ENCODE data around the gene KCNIP4. TPM values are rescaled to one million over a fixed set of nuclear protein-coding genes. Genes with fewer than 3 reads are reported as not detected.

KCNIP4 gene
- total RNA-seq, 2 experiments from 2014 or later = not detected

DNA sequence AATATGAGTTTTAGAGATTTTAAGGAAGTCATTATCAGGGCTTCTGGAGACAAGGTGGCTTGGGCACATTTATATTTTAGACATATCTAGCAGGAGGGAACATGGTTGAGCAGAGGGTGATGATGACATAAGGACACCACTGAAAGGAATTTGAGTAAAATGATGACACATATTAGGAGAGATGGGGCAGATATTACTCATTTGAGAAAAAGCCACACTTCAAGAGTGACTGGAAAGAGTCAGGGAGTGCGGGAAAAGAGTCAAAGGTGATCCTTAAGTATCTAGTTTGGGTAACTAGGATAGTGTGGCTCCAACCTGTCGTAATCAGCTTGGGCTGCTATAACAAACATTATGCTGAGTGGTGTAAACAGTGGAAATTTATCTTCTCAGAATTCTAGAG is 870.6 kb downstream of the KCNIP4 start:
- no peak overlapping the region for H3K4me3 Mint-ChIP-seq
- CTCF ChIA-PET = no interaction called here

DNA sequence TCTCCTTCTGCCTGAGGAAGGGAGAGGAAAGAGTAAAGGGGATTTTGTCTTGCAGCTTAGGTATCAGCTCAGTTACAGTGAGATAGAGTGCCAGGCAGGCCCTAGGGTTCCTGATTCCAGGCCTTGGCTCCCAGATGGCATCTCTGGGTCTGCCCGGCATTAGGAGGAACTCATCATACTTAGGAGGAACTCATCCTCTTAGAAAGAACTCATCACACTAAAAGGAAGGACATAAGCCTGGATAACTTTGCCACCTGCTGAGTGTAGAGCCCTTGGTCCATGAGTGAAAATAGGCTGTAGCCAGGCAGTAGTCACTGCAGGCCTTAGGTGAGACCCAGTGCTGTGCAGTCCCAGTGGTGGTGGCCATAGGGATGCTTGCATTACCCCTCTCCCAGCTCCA is 881.2 kb downstream of the KCNIP4 start:
- CTCF ChIA-PET = no interaction called here
- Mint-ChIP-seq H3K27ac (no peak overlapping the region), H3K4me3 (no peak overlapping the region), H3K4me1 (ENCODE audit: low read depth) (no peaks in the 10 kb centered on the region), H3K9me3 (no peaks in the 10 kb centered on the region), H3K27me3 (ENCODE audit: low read depth) (no peaks in the 10 kb centered on the region), H3K36me3 (ENCODE audit: low read depth) (no peaks in the 10 kb centered on the region)
- DNase-seq = no peak
- intact Hi-C loops (cut with micrococcal nuclease) = no loop called here

More for the DNA sequence above, 870.6 kb downstream of the KCNIP4 start:
- Mint-ChIP-seq H3K4me1 (ENCODE audit: low read depth) (no peaks in the 10 kb centered on the region), H3K27ac (no peak overlapping the region), H3K36me3 (ENCODE audit: low read depth) (no peaks in the 10 kb centered on the region), H3K9me3 (peaks cover 14% of the 10 kb centered on the region), H3K27me3 (ENCODE audit: low read depth) (no peaks in the 10 kb centered on the region)
- intact Hi-C loops (cut with micrococcal nuclease) = no loop called here
- no peak for DNase-seq

DNA sequence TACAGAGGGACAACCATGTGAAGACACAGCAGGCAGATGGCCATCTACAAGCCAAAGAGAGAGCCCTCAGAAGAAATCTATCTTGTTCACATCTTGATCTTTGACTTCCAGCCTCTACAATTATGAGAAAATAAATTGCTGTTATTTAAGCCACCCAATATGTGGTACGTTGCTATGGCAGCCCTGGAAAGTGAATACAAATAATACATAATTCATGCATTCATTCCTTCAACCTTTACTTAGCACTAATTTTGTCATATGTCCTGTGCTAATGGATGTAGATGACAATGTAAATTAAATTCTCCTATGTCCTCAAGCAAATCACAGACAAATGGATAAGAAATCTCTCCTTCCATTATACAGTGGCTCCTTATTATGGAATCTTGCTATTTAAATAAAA is 886.7 kb downstream of the KCNIP4 start:
- Mint-ChIP-seq H3K27me3 (ENCODE audit: low read depth) (no peaks in the 10 kb centered on the region), H3K27ac (no peak overlapping the region), H3K9me3 (peaks cover 8% of the 10 kb centered on the region), H3K4me1 (ENCODE audit: low read depth) (no peaks in the 10 kb centered on the region), H3K36me3 (ENCODE audit: low read depth) (no peaks in the 10 kb centered on the region), H3K4me3 (no peak overlapping the region)
- intact Hi-C loops (cut with micrococcal nuclease) = no loop called here
- CTCF ChIA-PET = no interaction called here
- no peak for DNase-seq

DNA sequence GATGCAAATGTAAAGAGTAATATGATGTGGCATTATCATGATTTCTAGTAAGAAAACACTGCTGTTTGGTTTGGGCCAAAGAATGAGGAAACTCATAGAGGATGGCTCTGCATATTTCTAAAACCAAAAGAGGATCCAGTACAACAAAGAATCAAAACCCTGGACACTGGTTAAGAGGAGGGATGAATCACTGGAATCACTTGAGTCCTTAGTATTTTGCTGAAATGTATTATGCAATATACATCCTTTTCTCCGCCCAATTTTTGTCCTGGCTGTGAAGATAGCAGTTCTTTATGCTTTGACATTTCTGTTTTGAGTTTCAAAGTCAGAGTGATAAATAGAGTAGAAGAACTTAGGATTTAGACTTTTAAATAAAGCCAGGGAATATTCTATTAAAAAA is 902.4 kb downstream of the KCNIP4 start:
- H3K36me3 Mint-ChIP-seq (ENCODE audit: low read depth) = no peaks in the 10 kb centered on the region
- H3K4me3 Mint-ChIP-seq = no peak overlapping the region
- H3K4me1 Mint-ChIP-seq (ENCODE audit: low read depth) = no peaks in the 10 kb centered on the region
- DNase-seq = no peak
- H3K27ac Mint-ChIP-seq = no peak overlapping the region
- CTCF ChIA-PET = no interaction called here
- peaks cover 5% of the 10 kb centered on the region for H3K9me3 Mint-ChIP-seq
- H3K27me3 Mint-ChIP-seq (ENCODE audit: low read depth) = no peaks in the 10 kb centered on the region
- intact Hi-C loops (cut with micrococcal nuclease) = no loop called here

DNA sequence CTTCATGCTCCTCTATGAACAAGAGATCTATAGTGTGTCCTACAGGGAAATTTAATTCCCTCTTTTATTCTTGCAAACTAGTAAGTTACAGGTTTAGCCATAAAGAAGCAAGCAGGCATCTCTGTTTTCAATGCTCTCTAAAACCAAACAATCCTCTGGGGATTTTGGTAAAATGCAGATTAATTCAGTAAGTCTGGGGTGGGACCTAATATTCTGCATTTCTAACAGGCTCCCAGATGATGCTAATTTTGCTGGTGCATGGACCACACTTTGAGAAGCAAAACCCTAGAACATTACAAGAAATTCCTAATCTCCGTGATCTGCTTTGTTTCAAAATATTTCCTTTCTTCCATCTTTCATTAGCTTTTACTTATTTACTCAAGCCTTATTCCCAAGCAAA is 903.5 kb downstream of the KCNIP4 start:
- Mint-ChIP-seq H3K4me3 (no peak overlapping the region), H3K27ac (no peak overlapping the region), H3K9me3 (peaks cover 7% of the 10 kb centered on the region), H3K4me1 (ENCODE audit: low read depth) (no peaks in the 10 kb centered on the region), H3K36me3 (ENCODE audit: low read depth) (no peaks in the 10 kb centered on the region), H3K27me3 (ENCODE audit: low read depth) (no peaks in the 10 kb centered on the region)
- CTCF ChIA-PET = no interaction called here
- DNase-seq = no peak
- intact Hi-C loops (cut with micrococcal nuclease) = no loop called here

DNA sequence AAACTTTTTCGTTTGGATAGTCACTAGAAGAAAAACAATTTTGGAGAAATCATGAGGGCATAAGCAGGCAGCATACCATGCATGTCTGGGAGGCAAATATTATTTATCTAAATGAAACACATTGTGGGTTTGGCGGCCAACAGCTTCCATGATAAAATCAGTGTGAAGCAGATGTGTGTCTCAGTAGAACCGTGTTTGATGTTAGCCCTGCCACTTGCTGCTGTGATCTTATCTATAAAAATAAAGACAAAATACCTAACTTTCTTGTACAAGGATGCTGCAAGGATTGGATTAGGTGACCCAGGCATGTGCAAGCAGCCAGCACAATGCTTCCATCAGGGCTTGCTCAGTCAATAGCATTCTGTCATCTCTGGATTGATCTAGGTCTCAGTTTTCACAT is 906.9 kb downstream of the KCNIP4 start:
- Mint-ChIP-seq H3K9me3 (peaks cover 4% of the 10 kb centered on the region), H3K4me3 (no peak overlapping the region), H3K27ac (no peak overlapping the region), H3K27me3 (ENCODE audit: low read depth) (no peaks in the 10 kb centered on the region), H3K4me1 (ENCODE audit: low read depth) (no peaks in the 10 kb centered on the region), H3K36me3 (ENCODE audit: low read depth) (no peaks in the 10 kb centered on the region)
- CTCF ChIA-PET = no interaction called here
- DNase-seq = no peak
- intact Hi-C loops (cut with micrococcal nuclease) = no loop called here

DNA sequence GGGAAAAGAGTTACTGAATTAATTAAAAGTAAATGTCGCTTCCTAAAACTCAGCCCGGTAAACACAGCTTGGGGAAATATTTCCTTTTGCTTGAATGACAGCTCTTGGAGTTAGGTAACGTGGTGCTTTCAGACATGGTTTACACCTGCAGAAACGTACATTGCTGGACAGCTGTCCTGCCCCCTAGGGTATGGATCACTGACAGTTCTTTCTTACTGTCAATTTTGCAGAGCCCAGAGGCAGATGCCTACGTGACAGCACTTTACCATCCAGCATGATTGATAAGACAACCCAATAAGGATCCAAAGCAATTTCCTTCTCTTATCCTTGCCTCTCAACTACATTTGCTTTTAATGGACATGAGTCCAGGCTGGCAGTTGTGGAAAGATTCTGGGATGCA is 913.8 kb downstream of the KCNIP4 start:
- Mint-ChIP-seq H3K36me3 (ENCODE audit: low read depth) (no peaks in the 10 kb centered on the region), H3K27me3 (ENCODE audit: low read depth) (no peaks in the 10 kb centered on the region), H3K27ac (no peak overlapping the region), H3K4me1 (ENCODE audit: low read depth) (no peaks in the 10 kb centered on the region), H3K4me3 (no peak overlapping the region), H3K9me3 (peaks cover 2% of the 10 kb centered on the region)
- no peak for DNase-seq
- CTCF ChIA-PET = no interaction called here
- intact Hi-C loops (cut with micrococcal nuclease) = no loop called here

DNA sequence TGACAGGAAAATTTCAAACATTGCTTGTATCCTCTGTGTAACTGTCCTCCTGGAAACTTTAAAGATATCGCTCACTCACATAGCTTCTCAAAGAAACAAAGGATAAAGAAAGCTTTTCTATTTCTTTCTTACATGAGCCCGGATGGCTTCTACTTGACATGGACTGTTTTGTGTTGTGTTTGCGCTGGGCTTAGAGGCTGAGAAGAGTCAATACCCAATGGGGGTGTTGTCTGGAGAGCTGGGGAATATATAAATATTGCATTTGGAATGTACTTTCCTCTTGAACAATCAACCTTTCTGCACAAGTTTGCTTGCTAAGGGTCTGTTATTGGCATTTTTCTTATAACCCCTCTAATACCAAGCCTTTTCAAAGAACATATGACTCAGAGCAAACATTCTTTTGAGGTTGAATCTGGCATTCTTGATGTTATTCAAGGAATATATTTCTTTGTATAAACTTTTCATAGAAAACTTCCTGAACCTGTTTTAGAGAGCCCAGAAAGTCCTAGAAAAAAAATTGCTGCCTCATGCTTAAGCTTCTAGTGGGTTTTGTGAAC is 916.4 kb downstream of the KCNIP4 start:
- CTCF ChIA-PET = no interaction called here
- DNase-seq = no peak
- intact Hi-C loops (cut with micrococcal nuclease) = no loop called here
- no peaks in the 10 kb centered on the region for H3K4me1 Mint-ChIP-seq (ENCODE audit: low read depth)
- H3K36me3 Mint-ChIP-seq (ENCODE audit: low read depth) = no peaks in the 10 kb centered on the region
- no peak overlapping the region for H3K27ac Mint-ChIP-seq
- H3K27me3 Mint-ChIP-seq (ENCODE audit: low read depth) = no peaks in the 10 kb centered on the region
- peaks cover 2% of the 10 kb centered on the region for H3K9me3 Mint-ChIP-seq
- no peak overlapping the region for H3K4me3 Mint-ChIP-seq

DNA sequence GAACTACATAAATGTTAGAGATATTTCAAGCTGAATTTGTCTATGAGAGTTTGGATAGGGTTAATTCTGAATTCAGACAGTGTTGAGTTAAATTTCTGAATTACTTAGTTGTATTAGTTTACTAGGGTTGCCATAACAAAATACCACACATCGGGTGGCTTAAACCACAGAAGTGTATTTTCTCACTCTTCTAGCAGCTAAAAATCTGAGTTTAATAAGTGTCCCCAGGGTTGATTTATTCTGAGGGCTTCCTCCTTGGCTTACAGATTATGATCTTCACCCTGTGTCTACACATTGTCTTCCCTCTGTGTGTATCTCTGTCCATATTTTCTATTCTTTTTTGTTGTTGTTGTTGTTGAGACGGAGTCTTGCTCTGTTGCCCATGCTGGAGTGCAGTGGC is 929.8 kb downstream of the KCNIP4 start:
- no peaks in the 10 kb centered on the region for H3K4me1 Mint-ChIP-seq (ENCODE audit: low read depth)

DNA sequence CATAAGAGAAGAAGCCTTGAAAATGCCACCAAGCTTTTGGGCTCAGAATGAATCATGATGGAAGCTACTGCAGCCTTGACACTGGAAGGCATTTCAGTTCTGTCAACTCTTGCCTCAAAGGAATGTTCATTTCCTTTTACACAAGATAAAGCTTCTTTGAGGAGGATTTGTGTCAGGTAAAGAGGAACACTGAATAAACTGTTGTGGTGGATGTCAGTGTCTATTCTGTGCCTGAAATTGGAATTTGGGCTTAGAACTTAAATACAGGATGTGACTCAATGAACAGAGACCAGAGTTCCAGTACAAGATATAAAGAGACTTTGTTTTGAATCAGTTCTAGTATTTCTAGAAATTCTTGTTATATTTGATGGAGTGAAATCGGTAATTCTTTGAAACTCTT is 935.1 kb downstream of the KCNIP4 start:
- Mint-ChIP-seq H3K27me3 (ENCODE audit: low read depth) (no peaks in the 10 kb centered on the region), H3K9me3 (peaks cover 9% of the 10 kb centered on the region), H3K4me3 (no peak overlapping the region), H3K4me1 (ENCODE audit: low read depth) (no peaks in the 10 kb centered on the region), H3K36me3 (ENCODE audit: low read depth) (no peaks in the 10 kb centered on the region), H3K27ac (no peak overlapping the region)
- CTCF ChIA-PET = no interaction called here
- intact Hi-C loops (cut with micrococcal nuclease) = no loop called here
- DNase-seq = no peak

More for the DNA sequence above, 929.8 kb downstream of the KCNIP4 start:
- no peak for DNase-seq
- peaks cover 8% of the 10 kb centered on the region for H3K9me3 Mint-ChIP-seq
- intact Hi-C loops (cut with micrococcal nuclease) = no loop called here
- no peaks in the 10 kb centered on the region for H3K36me3 Mint-ChIP-seq (ENCODE audit: low read depth)
- CTCF ChIA-PET = interaction anchor here (0.6 to 0.7 kb wide), 2 partner anchors 79 to 575 kb away, joined by 3 read pairs; no protein-coding TSS in a partner anchor
- H3K27me3 Mint-ChIP-seq (ENCODE audit: low read depth) = no peaks in the 10 kb centered on the region
- H3K27ac Mint-ChIP-seq = no peak overlapping the region
- no peak overlapping the region for H3K4me3 Mint-ChIP-seq

DNA sequence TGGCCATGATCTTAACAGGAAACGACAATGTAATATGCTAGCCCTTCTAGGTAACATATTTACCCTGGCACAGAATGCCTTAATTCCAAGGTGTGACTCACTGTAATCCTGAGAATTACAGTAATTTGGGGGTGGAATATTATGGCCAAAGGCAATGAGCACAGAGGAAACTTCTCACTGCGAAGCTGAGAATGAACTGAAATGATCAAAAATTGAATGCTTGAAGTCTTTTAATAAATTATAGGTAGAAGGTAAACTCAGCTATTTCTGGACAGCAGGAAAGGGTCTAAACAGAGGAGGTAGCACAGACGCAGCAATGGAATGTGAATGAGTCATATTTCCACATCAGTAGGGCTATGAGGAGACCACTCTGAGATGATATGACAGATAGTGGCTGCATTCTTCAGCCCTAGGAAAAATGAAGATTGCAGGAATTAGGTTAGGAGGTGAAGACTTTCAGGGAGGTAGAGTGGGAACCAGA is 935.7 kb downstream of the KCNIP4 start:
- Mint-ChIP-seq H3K27me3 (ENCODE audit: low read depth) (no peaks in the 10 kb centered on the region), H3K27ac (no peak overlapping the region), H3K9me3 (peaks cover 8% of the 10 kb centered on the region), H3K4me1 (ENCODE audit: low read depth) (no peaks in the 10 kb centered on the region), H3K36me3 (ENCODE audit: low read depth) (no peaks in the 10 kb centered on the region), H3K4me3 (no peak overlapping the region)
- DNase-seq = no peak
- intact Hi-C loops (cut with micrococcal nuclease) = no loop called here
- CTCF ChIA-PET = no interaction called here

DNA sequence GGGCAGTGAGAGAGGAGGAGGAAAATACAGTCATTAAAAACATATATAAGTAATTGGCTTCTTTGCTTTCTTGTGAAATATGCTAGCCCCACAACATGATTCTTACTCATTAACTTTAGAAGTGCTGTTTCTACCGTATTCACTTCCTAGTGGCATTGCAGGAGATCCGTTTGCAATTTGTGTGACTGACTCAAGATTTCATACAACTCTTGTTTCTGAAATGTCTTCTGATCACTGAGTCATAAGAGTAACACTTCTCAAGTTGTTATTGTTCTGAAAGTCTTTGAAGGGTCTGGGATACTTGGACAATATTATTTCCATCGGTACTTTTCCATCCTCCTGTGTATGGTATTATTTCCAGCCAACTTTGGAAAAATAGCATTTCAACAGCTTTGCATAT is 937.5 kb downstream of the KCNIP4 start:
- intact Hi-C loops (cut with micrococcal nuclease) = no loop called here
- H3K36me3 Mint-ChIP-seq (ENCODE audit: low read depth) = no peaks in the 10 kb centered on the region
- no peak overlapping the region for H3K27ac Mint-ChIP-seq
- CTCF ChIA-PET = no interaction called here
- no peak for DNase-seq
- H3K4me1 Mint-ChIP-seq (ENCODE audit: low read depth) = no peaks in the 10 kb centered on the region
- H3K27me3 Mint-ChIP-seq (ENCODE audit: low read depth) = no peaks in the 10 kb centered on the region
- peaks cover 9% of the 10 kb centered on the region for H3K9me3 Mint-ChIP-seq
- H3K4me3 Mint-ChIP-seq = no peak overlapping the region

DNA sequence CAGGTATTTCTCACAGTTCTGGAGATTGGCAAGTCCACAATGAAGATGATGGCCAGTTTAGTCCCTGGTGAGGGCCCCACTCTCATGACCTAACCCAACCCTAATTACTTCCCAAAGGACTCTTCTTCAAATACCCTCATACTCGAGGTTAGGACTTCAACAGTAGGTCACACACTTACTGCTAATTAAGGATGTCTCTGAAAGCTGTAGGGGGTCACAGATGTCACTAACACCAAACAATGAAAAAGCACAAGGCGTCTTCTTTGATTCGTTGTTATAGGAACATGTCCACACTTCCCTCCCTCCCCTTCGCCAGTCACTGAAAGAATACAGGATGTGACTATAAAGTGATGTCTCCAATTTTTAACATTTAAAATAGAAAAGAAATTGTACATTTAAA is 938.6 kb downstream of the KCNIP4 start:
- Mint-ChIP-seq H3K36me3 (ENCODE audit: low read depth) (no peaks in the 10 kb centered on the region), H3K4me3 (no peak overlapping the region), H3K27ac (no peak overlapping the region), H3K9me3 (peaks cover 9% of the 10 kb centered on the region), H3K27me3 (ENCODE audit: low read depth) (no peaks in the 10 kb centered on the region), H3K4me1 (ENCODE audit: low read depth) (no peaks in the 10 kb centered on the region)
- CTCF ChIA-PET = no interaction called here
- no peak for DNase-seq
- intact Hi-C loops (cut with micrococcal nuclease) = no loop called here

DNA sequence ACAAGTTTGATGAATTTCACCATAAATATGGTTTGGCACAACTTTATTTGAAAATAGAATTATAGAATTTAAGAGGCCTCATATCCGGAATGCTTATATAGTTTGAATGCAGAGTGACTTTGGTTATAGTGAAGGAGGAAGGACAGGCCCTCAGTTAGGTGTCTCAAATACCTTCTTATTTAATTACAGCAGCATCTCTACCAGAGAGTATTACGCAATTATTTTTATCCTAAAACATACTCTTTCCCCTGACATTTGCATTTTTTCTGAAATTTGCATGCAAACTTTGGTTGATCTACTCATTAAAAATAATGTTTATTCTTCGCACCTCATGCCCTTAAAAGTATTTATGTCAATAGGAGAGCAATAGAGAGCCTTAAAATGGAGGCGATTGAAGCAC is 942.9 kb downstream of the KCNIP4 start:
- no peaks in the 10 kb centered on the region for H3K36me3 Mint-ChIP-seq (ENCODE audit: low read depth)
- H3K9me3 Mint-ChIP-seq = peaks cover 4% of the 10 kb centered on the region
- no peak overlapping the region for H3K27ac Mint-ChIP-seq
- no peaks in the 10 kb centered on the region for H3K27me3 Mint-ChIP-seq (ENCODE audit: low read depth)
- H3K4me3 Mint-ChIP-seq = no peak overlapping the region
- H3K4me1 Mint-ChIP-seq (ENCODE audit: low read depth) = peaks cover 4% of the 10 kb centered on the region
- DNase-seq = no peak
- CTCF ChIA-PET = no interaction called here
- intact Hi-C loops (cut with micrococcal nuclease) = no loop called here

Data from activated naive CD4-positive, alpha-beta T cell treated with anti-CD3 and anti-CD28 coated beads for 36 hours (primary cell).